PC-3 (cell line): ENCODE results near the gene PHF1. TPM values are rescaled to one million over a fixed set of nuclear protein-coding genes. Genes with fewer than 3 reads are reported as not detected.

Experiments
- ATAC-seq: fragments of 200-7000 bp; cut with Tn5 transposase; 2 replicates; pipeline ENCODE4 v1.9.1; 2020; ENCODE audit warnings: mild to moderate bottlenecking, moderate library complexity
- BruUV-seq: library from RNA; stranded (reverse); fragments of 400-500 nt; replicated peaks from 2 replicates; lab custom pipeline; 2021; lab: Mats Ljungman, UMichigan
- CTCF ChIA-PET: fragments of 300-600 bp; sonication (Branson Sonifier 250); formaldehyde crosslinking; loops from one replicate; lab custom pipeline; 2022; ENCODE audit warnings: antibody characterized with exemption; lab: Charles Lee
- POLR2A ChIA-PET: fragments of 300-600 bp; sonication (Branson Sonifier 250); formaldehyde crosslinking; loops from one replicate; lab custom pipeline; 2022; ENCODE audit warnings: antibody characterized with exemption; ENCODE audit not compliant: unreplicated experiment; lab: Charles Lee
- DNase-seq: peaks from one replicate; pipeline ENCODE4 v3.0.0-alpha.2; 2015
- H2AFZ ChIP-seq: fragments of 300-600 bp; sonication (generic); 2 replicates; pipeline ENCODE4 v1.6.0; 2016; ENCODE audit warnings: antibody characterized with exemption, low read length
- H3F3A ChIP-seq: fragments of 300-600 bp; sonication (generic); one replicate; pipeline ENCODE4 v1.6.0; 2017; ENCODE audit warnings: antibody characterized with exemption, low read length, control low read depth, mild to moderate bottlenecking; ENCODE audit not compliant: unreplicated experiment
- H3K27ac ChIP-seq: fragments of 300-600 bp; sonication (generic); 2 replicates; pipeline ENCODE4 v1.5.1; 2016; ENCODE audit warnings: mild to moderate bottlenecking, low read length
- H3K27me3 ChIP-seq: fragments of 300-600 bp; sonication (generic); 2 replicates; pipeline ENCODE4 v1.6.1; 2016; ENCODE audit warnings: low read length, mixed read lengths
- H3K36me3 ChIP-seq: fragments of 300-600 bp; sonication (generic); 2 replicates; pipeline ENCODE4 v1.6.1; 2016; ENCODE audit warnings: low read depth, mixed run types, low read length, mixed read lengths
- H3K4me1 ChIP-seq: fragments of 300-600 bp; sonication (generic); 2 replicates; pipeline ENCODE4 v1.5.1; 2016; ENCODE audit warnings: low read length; ENCODE audit not compliant: insufficient read depth
- H3K4me2 ChIP-seq: fragments of 300-600 bp; sonication (generic); 2 replicates; pipeline ENCODE4 v1.6.0; 2016; ENCODE audit warnings: low read length
- H3K4me3 ChIP-seq: fragments of 300-600 bp; sonication (generic); 2 replicates; pipeline ENCODE4 v1.5.1; 2016; ENCODE audit warnings: mild to moderate bottlenecking, low read length, mixed read lengths
- H3K79me2 ChIP-seq: fragments of 300-600 bp; sonication (generic); 2 replicates; pipeline ENCODE4 v1.6.1; 2017; ENCODE audit warnings: low read length, mixed read lengths
- H3K9ac ChIP-seq: fragments of 300-600 bp; sonication (generic); 2 replicates; pipeline ENCODE4 v1.6.0; 2016; ENCODE audit warnings: mild to moderate bottlenecking, low read length
- H3K9me2 ChIP-seq: fragments of 300-600 bp; sonication (generic); replicated peaks from 2 replicates; pipeline ENCODE4 v1.6.1; 2016; ENCODE audit warnings: mixed run types, low read length, mixed read lengths
- H3K9me3 ChIP-seq: fragments of 300-600 bp; sonication (generic); 2 replicates; pipeline ENCODE4 v1.6.1; 2016; ENCODE audit warnings: low read length, mixed read lengths
- H4K20me1 ChIP-seq: fragments of 300-600 bp; sonication (generic); 2 replicates; pipeline ENCODE4 v1.6.1; 2016; ENCODE audit warnings: low read length, mixed read lengths
- CTCF ChIP-seq: fragments of 300-600 bp; sonication (generic); conservative IDR thresholded peaks from 2 replicates; pipeline ENCODE4 v1.5.1; 2017; ENCODE audit warnings: antibody characterized with exemption, low read depth, mild to moderate bottlenecking, low read length
- EZH2 ChIP-seq: fragments of 300-600 bp; sonication (generic); IDR thresholded peaks from one replicate; pipeline ENCODE4 v1.6.1; 2017; ENCODE audit warnings: antibody characterized with exemption, mild to moderate bottlenecking, low read length; ENCODE audit not compliant: unreplicated experiment
- EZH2phosphoT487 ChIP-seq: fragments of 300-600 bp; sonication (generic); IDR thresholded peaks from 2 replicates; pipeline ENCODE4 v1.6.1; 2018; ENCODE audit warnings: mild to moderate bottlenecking, antibody characterized with exemption, low read length, borderline replicate concordance
- intact Hi-C: fragments of 100-400 bp; cut with micrococcal nuclease; formaldehyde crosslinking; loops from 2 replicates; pipeline ENCODE4 v1.9.0; 2023
- total RNA-seq: library from RNA; depleted of rRNA; stranded (reverse); fragments of >200 nt; gene quantifications from 2 replicates; pipeline ENCODE4 v1.2.3, GENCODE V29; 2014

PHF1 gene
- total RNA-seq, 1 experiment from 2014 or later, result 36.6 TPM

GRCh38 chr6:33383427-33384185 is 27.2 kb upstream of the PHF1 start:
- Histone ChIP-seq H3K27ac (no peak overlapping the region), H3K27me3 (no peaks in the 10 kb centered on the region), H4K20me1 (no peaks in the 10 kb centered on the region), H3K9ac (no peak overlapping the region), H3K9me3 (no peaks in the 10 kb centered on the region), H3K36me3 (no peaks in the 10 kb centered on the region), H3K79me2 (no peaks in the 10 kb centered on the region), H3F3A (no peaks in the 10 kb centered on the region), H2AFZ (no peak overlapping the region), H3K9me2 (no peaks in the 10 kb centered on the region), H3K4me1 (no peaks in the 10 kb centered on the region), H3K4me2 (no peak overlapping the region), H3K4me3 (no peak overlapping the region)
- ChIA-PET CTCF (interaction anchor here (0.5 to 0.7 kb wide), 5 partner anchors 9 to 33 kb away, joined by 3 to 5 read pairs (median 3); no protein-coding TSS in a partner anchor), POLR2A (no interaction called here)
- intact Hi-C loops, result no loop called here
- no peak for TF ChIP-seq EZH2phosphoT487
- DNase-seq (no peak), ATAC-seq (no peak)
- no TSS peak for BruUV-seq

- POLR2A ChIA-PET, result no interaction called here
- H3K9me2 ChIP-seq, result no peaks in the 10 kb centered on the region
Observed at GRCh38 chr6:33384581-33385020, 26.2 kb upstream of the PHF1 start.

GRCh38 chr6:33390173-33390572 is 20.6 kb upstream of the PHF1 start:
- ChIA-PET POLR2A (no interaction called here), CTCF (no interaction called here)
- H3K27ac ChIP-seq, result no peak overlapping the region
- H3K4me3 ChIP-seq, result no peak overlapping the region
- peaks cover 19% of the 10 kb centered on the region for H3K4me1 ChIP-seq
- no peaks in the 10 kb centered on the region for H3K27me3 ChIP-seq
- no TSS peak for BruUV-seq
- no peak overlapping the region for H2AFZ ChIP-seq
- no peak for ATAC-seq
- no peaks in the 10 kb centered on the region for H3F3A ChIP-seq
- peaks cover 35% of the 10 kb centered on the region for H3K79me2 ChIP-seq
- TF ChIP-seq EZH2 (no peak), EZH2phosphoT487 (no peak), CTCF (no peak)
- no peak overlapping the region for H3K9ac ChIP-seq
- no peaks in the 10 kb centered on the region for H3K9me3 ChIP-seq
- DNase-seq, result no peak
- 0 out of 2 replicates have a peak, but pooled peaks cover 4% of the 10 kb centered on the region for H3K36me3 ChIP-seq
- H3K9me2 ChIP-seq, result no peaks in the 10 kb centered on the region
- intact Hi-C loops, result loop anchor here (2.0 kb wide), 1 partner anchor 77 kb away; no protein-coding TSS in a partner anchor
- H4K20me1 ChIP-seq, result peaks cover 19% of the 10 kb centered on the region
- H3K4me2 ChIP-seq, result no peak overlapping the region

More at GRCh38 chr6:33384581-33385020, 26.2 kb upstream of the PHF1 start:
- no peak overlapping the region for H3K4me2 ChIP-seq
- peak overlapping the region; percentile 57; the same call in 1 of the 2 replicates for H2AFZ ChIP-seq
- ATAC-seq, result peak; percentile 87
- no peak overlapping the region for H3K4me3 ChIP-seq
- H3K9ac ChIP-seq, result no peak overlapping the region
- DNase-seq, result peak; percentile 67
- intact Hi-C loops, result no loop called here
- CTCF ChIA-PET, result interaction anchor here (0.6 to 0.7 kb wide), 4 partner anchors 10 to 32 kb away, joined by 3 to 5 read pairs (median 3); no protein-coding TSS in a partner anchor
- TF ChIP-seq EZH2phosphoT487 (no peak), CTCF (peak; percentile 64)
- BruUV-seq, result no TSS peak
- H3K27ac ChIP-seq, result no peak overlapping the region
- no peaks in the 10 kb centered on the region for H3K4me1 ChIP-seq
- no peaks in the 10 kb centered on the region for H3K36me3 ChIP-seq
- H3K79me2 ChIP-seq, result no peaks in the 10 kb centered on the region
- H3K27me3 ChIP-seq, result no peaks in the 10 kb centered on the region
- H3K9me3 ChIP-seq, result no peaks in the 10 kb centered on the region
- H3F3A ChIP-seq, result no peaks in the 10 kb centered on the region
- H4K20me1 ChIP-seq, result no peaks in the 10 kb centered on the region
